Medulla oblongata (tissue), 1 donor: ENCODE measurements around the gene ITGB1BP1.

Source experiments
- DNase-seq: peaks from one replicate; pipeline ENCODE4 v3.0.0-alpha.2; 2015; ENCODE audit errors: extremely low spot score

ITGB1BP1 gene

DNA sequence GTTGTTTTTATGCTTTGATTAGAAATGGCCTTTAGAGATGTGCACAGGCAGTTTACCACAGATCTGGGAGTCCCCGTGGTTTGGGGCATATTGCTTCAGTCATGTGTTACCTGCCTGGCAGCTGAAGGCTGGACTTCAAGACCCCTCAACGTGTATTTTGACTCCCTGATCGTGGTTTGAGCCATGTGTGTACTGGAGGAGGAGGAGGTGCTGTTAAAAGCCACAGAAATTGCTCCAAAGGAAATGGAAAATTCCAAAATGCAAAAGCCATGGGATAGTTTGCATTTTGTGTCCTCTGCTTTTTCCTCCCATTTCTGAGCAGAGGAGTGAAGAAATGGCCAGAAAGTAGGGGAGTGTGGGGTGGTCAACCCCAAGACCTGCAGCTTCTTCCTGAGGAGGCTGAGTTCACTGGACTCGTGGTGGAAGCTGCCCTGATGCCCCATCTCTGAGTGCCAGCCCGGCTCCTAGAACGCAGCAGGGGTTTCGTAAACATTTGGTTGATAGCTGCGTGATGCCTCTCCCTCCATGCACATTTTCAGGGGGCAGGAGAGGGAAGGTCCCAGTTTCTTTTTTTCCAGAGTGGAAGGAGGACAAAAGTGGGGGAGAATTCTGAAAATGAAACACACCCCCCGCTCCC, 45.7 kb downstream of the ITGB1BP1 start:
- no peak for DNase-seq

DNA sequence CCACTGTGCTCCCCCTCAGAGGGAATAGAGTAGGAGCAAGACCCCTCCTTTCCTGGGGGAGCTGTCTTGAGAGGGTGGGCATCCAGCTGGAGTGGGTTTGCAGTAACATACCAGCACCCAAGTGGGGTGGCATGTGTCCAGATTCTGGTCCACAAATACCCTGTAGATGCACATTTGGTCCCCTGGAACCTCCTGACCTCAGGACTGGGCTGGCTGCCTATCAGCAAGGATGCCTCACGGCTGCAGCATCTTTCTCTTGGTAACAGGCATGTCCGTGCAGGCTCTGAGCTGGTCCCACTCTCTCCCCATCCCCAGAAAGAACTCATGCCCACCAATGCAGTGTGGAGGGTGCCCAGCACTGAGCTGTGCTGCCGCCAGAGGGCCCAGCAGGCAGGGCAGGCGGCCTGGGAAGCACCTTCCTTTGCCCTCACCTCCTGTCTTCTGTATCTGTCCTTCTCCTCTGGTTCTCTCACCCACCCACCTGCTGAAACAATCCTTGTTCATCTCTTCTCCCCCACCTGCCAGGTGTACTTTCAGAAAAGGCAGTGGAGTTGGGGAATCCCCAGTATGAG, 47.4 kb downstream of the ITGB1BP1 start:
- no peak for DNase-seq

DNA sequence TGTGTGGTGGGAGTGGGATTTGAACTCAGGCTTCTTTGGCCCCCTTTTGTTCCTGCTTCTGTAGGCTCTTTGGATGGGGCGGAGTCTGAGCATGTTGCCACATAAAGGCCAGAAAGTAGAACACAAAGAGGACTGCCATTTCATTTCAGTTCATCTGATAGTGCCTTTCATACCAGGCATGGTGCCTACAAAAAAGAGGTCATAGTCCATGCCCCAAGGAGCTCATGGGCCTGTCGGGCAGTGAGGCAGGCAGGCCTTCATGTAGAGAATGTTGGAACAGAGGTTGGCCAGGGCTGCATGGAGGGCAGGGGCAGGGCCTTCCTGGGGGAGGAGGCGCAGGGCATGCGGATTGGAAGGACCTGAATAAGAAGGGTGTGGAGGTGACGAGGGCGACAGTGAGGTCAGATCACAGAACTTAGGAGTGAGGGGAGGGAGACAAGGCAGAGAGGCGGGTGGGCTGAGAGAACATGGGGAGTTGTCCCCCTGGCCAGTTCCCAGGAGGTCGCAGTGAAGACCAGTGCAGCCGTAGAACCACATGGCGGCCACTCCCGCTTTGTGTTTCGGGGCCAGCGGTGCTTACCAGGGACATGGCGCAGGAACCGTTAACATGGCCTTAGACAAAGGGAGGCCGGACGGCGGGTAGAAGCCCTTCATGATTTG, 49.1 kb downstream of the ITGB1BP1 start:
- DNase-seq, result no peak

DNA sequence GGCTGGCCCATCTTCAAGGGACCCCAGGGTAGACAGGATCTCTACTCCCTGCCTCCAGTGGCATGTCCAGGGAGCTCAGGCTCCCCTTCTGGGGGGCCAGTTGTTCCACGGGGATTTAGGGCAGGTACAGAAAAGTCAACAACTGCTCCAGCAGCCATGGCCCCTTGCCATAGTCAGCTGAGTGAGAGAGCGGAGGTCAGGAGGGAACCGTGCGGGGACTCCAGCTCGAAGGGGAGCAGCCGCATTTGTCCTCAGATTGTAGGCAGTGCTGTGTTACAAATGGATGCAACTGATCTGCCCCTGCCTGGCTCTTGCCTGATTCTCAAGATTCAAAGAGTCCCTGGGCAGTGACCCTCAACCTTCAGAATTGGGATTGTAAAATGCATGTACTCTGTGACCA, 49.9 kb downstream of the ITGB1BP1 start:
- DNase-seq, result no peak

DNA sequence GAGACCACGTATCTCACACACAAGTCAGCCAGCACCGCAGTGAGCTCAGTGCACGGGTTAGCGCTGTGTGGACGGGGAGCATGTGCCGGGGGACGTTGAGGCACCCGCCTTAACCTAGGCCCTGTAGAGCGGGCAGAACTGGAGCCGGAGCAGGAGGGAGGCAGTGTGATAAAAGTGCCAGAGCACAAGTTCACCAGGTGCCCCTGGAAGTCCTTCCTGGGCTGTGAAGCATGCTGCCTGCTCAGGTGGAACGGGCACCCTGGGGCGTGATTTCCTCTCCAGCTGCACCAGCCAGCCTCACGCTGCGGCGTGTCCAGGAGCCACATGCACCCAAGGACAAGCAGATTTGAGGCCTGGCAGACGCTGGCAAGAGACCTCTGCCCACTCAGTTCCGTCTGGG, 50.3 kb downstream of the ITGB1BP1 start:
- DNase-seq, result no peak

DNA sequence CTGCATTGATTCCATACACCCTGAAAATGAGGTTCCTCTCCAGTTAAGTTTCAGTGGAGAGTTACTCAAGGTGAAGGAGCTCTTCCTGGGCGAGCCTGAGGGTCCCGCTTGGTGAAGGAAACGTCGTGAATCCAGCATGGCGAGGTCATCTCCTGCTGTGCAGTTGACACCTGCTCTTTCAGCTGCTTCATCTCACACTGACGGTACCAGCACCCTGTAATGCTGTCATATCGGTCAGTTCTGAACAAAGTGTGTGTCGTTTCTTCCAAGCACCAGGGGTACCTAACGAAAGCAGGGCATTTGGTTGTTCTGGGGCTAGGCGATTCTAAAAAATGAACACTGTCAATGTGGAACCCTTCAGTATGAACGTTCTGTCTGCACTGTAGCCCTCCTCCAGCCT, 52.6 kb downstream of the ITGB1BP1 start:
- no peak for DNase-seq

DNA sequence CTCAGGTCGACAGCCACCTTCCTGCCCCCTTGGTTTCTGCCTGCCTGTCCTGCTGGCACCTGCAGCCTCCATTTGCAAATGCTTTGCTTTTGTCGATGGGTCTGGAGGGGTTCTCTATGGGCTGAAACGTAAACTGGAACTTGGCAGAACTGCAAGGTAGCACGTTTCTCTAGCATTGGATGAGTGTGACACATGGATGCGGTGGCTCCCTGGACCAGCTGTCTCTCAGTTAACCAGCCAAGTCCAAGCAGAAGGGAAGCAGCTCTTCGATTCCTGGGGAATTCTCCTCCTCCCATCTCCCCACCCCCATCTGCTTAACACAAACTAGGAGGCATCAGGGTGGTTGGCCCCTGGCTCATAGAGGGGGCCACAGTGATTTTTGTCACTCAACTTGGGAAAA, 57.3 kb downstream of the ITGB1BP1 start:
- no peak for DNase-seq

DNA sequence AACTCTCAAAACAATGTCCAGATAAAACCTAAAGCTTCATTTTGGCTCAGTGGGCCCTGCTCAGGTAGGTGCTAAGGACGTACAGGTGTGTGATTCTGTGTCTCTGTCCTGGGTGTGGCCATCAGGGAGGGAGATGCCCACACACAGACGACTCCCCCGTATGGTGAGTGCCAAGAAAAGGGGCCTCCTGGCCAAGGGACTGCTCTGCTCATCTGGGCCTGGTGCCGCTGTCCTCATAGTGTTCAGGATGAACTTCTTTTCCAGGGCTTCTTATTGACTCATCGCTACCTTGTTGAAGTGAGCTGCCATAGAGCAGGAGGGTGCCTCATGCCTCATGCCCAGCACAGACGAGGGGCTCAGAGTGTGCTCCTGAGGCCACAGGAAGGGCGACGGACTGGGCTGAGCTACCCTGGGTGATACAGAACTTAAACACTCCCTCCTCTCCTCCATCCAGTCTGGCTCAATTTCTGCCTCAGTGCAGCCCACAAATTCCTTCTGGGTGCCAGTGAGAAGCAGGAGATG, 57.8 kb downstream of the ITGB1BP1 start:
- DNase-seq, result no peak

DNA sequence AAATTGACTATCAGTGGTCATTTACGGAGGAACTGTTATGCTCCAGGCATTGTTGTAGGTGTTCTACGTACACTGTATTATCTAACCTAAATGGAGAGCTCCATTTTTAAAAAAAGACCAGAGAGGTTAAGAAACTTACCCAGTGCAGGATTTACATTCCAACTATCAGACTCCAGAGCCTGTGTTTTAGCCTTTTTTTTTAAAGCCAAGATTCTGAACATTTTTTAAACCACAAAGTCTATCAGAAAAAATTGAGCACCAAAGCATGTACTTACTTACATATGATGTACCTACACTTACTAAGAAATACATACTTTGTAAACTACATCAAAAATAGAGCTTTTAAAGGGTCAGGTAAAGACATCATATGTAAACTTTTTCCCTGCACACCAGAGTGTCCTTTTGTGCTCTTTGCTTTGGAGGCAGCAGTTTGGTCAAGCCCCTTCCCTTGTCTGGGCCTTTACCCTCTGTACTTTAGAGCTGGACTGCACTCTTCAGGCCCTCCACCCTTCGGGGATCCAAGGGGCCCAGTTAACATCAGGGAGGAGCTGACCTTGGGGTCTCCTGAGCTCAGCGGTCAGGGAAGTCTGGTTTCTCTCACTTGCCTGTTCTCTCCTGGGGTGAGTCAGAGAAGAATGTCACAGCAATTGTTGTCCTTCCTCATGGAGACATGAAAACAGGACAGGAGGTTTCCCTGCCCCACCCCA, 58.4 kb downstream of the ITGB1BP1 start:
- DNase-seq, result no peak

DNA sequence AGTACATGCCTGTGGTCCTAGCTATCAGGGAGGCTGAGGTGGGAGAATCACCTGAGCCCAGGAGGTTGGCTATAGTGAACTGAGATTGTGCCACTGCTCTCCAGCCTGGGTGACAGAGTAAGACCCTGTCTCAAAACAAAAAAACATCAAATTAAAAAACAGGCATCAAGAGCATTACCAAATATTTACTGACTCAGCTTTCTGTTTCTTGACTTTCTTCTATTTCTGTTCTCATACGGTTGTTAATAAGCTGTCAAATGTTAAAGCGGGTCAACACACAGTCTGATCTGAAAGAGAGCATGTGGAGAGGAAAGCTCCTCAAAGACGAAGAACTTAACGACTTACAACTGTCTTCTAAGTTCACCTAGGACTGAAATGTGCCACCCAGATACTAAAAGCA, 59.0 kb downstream of the ITGB1BP1 start:
- DNase-seq, result no peak

DNA sequence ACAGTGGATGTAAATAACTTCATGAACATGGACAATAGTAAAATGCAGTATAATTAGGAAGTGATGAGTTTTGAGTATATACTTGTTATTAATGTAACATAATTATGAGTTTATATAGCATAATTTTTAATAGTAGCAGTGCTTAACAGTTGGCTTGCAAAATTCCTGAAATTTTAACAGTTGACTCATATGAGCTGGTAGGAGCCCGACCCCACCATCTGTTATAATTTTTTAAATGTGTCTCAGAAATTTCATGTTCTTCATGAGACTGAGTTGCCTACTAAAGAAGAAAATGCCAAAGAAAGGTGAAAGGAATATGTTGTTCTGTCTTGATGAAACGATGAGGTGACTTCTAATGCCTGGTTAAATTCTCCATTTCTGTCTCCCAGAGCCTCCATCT, 62.6 kb downstream of the ITGB1BP1 start:
- DNase-seq, result no peak

DNA sequence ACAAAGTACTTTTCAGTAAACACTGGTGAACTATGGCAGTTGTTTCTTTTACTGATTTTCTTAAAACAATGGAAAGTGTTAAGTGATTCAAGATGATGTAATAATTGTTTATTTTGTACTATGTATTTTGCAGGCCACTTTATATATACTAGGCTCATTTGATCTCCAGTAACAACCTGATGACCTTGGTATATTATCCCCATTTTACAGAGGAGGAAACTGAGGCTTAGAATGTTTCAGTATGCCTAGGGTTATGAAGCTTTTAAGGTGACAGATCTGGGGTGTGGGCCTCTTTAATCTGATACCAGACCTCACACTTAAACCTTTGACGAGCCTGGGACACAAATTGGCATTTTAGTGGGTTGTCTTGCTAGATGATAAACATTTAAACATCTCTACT, 63.2 kb downstream of the ITGB1BP1 start:
- DNase-seq, result no peak

DNA sequence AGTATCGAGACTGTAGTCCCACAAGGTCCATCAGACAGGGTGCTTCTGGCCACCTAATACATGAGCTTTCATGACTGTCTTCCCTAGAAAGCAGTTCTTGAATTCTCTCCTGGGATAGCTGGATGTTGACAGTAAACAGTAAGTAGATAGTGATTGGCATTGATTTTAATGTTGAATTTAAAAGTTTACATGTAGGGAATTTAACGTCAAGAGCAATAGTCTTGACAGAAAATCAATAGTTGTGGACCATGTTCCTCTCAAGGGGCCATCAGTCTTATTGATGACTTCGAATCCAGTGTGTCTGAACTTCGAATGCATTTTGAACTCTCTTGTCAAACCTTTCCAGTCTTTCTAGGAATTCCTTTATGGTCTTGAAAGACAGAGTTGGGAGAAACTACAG, 63.9 kb downstream of the ITGB1BP1 start:
- no peak for DNase-seq

DNA sequence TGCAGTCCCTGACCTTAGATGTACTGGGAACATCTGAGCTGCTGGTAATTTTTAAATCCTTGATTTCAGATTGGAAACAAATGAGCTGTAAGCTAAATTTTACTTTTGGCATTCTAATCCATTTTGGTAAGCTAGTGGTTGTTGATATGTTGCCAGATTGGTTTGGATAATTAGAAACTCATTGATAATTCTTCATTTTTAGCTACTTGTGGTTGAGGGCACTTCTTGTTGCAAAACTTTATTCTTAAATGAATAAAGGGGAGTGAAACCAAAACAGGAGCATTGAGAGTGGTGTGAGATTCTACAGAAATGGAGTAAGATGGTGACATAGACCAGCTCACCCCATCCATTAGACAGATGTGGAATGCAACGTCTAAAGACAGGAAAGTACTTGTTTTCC, 64.5 kb downstream of the ITGB1BP1 start:
- no peak for DNase-seq

DNA sequence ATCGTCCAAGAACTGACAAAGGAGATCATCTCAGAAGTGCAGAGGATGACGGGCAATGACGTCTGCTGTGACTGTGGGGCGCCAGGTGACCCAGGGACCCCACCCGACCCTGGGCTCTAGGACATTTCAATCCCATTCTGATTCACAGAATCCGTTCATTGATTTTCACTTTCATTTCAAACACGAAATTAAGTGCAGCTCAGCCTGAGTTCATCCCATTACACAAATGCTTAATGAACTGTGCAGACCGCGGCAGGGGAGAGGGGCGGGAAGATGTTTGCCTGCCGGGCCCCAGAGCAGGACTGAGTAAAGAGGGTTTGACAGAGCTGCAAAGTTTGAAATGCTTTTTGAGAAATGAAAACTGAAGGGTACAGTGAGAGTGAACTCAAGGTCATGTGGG, 67.1 kb downstream of the ITGB1BP1 start:
- no peak for DNase-seq

DNA sequence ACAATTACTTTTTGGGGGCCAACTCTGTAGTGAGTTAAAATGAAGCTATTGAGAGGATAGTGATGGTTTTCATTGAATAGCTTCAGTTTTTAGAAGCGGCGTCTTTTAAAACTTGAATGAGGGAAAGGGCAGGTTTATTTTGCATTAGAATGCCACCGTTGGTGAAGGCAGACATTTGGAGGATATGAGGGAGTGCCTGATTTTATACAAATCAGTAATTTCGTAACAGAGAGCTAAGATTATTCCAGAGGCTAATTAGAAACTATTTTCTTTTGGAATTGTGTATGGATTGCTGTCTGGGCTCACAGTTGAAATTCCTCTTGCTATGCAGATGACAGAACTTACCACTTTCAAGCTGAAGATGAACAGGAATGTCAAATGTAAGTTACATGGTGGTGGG, 67.6 kb downstream of the ITGB1BP1 start:
- DNase-seq, result no peak

DNA sequence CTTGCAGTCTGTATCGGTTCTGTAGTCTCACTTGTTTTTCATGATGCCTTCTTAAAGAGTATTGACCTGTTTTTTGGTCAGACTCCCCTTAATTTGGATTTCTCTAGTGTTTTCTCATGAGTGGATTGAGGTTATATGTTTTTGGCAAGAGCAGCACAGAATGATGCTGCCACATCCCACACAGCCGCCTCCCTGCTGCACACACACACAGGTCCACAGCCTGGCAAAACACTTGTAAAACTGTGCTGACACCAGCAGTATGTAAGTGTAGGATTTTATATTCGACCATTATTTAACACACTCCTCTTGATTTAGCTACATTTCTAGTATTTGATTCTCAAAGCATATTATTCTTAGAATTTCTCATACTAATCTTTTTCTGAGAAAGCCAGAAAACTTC, 68.1 kb downstream of the ITGB1BP1 start:
- DNase-seq, result no peak

DNA sequence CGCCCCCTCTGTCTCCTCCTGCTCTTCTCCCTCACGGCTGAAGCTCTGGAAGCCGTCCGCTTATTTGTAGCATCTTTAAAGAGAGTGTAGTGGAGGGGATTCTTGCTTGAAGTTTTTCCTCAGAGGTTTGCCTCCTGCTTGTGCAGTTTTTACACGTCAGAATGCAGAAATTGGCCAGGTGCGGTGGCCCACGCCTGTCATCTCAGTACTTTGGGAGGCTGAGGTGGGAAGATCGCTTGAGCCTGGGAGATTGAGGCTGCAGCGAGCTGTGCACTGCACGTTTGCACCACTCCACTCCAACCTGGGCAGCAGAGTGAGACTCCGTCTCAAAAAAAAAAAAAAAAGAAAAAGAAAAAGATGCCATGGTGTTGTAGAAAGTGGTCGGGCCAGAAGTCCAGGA, 69.0 kb downstream of the ITGB1BP1 start:
- DNase-seq, result no peak
